Kidney (tissue), 14 donors: ENCODE results near the gene ANKDD1B. TPM values are rescaled to one million over a fixed set of nuclear protein-coding genes. Genes with fewer than 3 reads are reported as not detected.
A peak's percentile ranks its signal among the peaks of the same experiment; 100 is the strongest.

Experiments
- DNase-seq, 5 donors: peaks; one replicate each; pipeline ENCODE4 v3.0.0-alpha.2; 2013 to 2020
- FAIRE-seq: peaks from 2 replicates; lab custom pipeline; 2012; peaks lifted over from hg19 to GRCh38; lab: Jason Lieb, UNC
- H3K27ac ChIP-seq, 2 donors: one replicate each; pipeline ENCODE4 v1.7.0; 2013; ENCODE audit warnings: low read depth in 2 of 2, low read length in 2 of 2, inconsistent platforms in 1 of 2
- H3K27me3 ChIP-seq: one replicate; pipeline ENCODE4 v1.7.1; 2013; ENCODE audit warnings: low read length, inconsistent platforms; ENCODE audit not compliant: control insufficient read depth, insufficient read depth
- H3K36me3 ChIP-seq, 3 donors: one replicate each; pipeline versions ENCODE4 v1.7.0 to v1.7.1; 2013; ENCODE audit warnings: low read length in 3 of 3, control low read depth in 1 of 3, inconsistent platforms in 1 of 3; ENCODE audit not compliant: insufficient read depth in 3 of 3, control insufficient read depth in 2 of 3
- H3K4me1 ChIP-seq, 3 donors: one replicate each; pipeline versions ENCODE4 v1.7.0 to v1.7.1; 2013; ENCODE audit warnings: low read length in 3 of 3, inconsistent platforms in 1 of 3, low read depth in 1 of 3; ENCODE audit not compliant: control insufficient read depth in 2 of 3, insufficient read depth in 2 of 3
- H3K4me3 ChIP-seq, 3 donors: one replicate each; pipeline versions ENCODE4 v1.7.0 to v1.8.1; 2013; ENCODE audit warnings: low read length in 3 of 3, control low read depth in 1 of 3, inconsistent platforms in 1 of 3
- H3K9ac ChIP-seq, 3 donors: one replicate each; pipeline versions ENCODE4 v1.7.0 to v1.7.1; 2013; ENCODE audit warnings: low read length in 3 of 3, control low read depth in 1 of 3, inconsistent platforms in 1 of 3
- H3K9me3 ChIP-seq, 3 donors: one replicate each; pipeline versions ENCODE4 v1.7.0 to v1.7.1; 2013; ENCODE audit warnings: low read length in 3 of 3, control low read depth in 1 of 3, inconsistent platforms in 1 of 3; ENCODE audit not compliant: control insufficient read depth in 2 of 3, insufficient read depth in 1 of 3
- intact Hi-C: fragments of 100-400 bp; cut with DNase I; formaldehyde crosslinking; loops from one replicate; pipeline ENCODE4 v1.11.1; 2022
- polyA plus RNA-seq: library from polyadenylated mRNA; stranded (reverse); fragments of 350-450 nt; fragmentation: Illumina TruSeq; extraction: RNeasy Lipid Tissue Mini Kit (QIAGEN cat#74804); gene quantifications from one replicate; pipeline ENCODE4 v1.2.3, GENCODE V29; 2014; ENCODE audit warnings: low read depth, low replicate concordance; ENCODE audit not compliant: insufficient read depth
- total RNA-seq: library from RNA; stranded (reverse); fragmentation: NEBNext Ultra II Directional; extraction: Animal tissue kit (Norgen Biotek cat#: 25700); gene quantifications from one replicate; pipeline ENCODE4 v1.2.1, GENCODE V29; 2021
- TF ChIP-seq, protein P1 (sequence below): IDR thresholded peaks from 3 replicates; pipeline ENCODE4 v1.5.1; 2012; ENCODE audit warnings: mild to moderate bottlenecking, moderate library complexity, borderline replicate concordance; ENCODE audit not compliant: insufficient read depth; ENCODE audit errors: extremely low read depth
- donor health status: control.
- donor health status: control.
- donor health status: control.
- donor health status: control.
- donor health status: control.
- donor health status: DM: yes; HTN: yes; CAD: no.
- donor health status: Normal renal cell carcinoma (clear cell type).

ANKDD1B gene
- total and polyA plus RNA-seq, 2 donors from 2014 or later: 2.3 to 3.1 TPM

DNA sequence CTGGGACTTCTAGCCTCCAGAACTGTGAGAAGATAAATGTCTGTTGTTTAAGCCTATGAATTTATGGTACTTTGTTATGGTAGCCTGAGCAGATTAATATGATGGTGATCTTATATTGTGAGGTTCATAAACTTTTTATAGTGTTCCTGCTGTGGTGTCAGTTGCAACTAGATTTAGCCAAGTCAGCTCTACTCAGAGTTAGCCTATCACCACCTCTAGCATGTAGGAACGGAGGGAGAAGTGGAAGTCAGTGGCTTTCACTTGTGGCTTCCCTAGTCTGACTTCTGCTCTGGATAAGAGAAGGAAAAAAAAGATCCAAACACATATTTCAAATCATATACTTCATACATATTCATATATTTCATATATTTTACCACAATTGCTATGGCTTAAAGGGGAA, 99.4 kb downstream of the ANKDD1B start:
- Histone ChIP-seq H3K27ac (no peak overlapping the region), H3K4me1 (no peaks in the 10 kb centered on the region), H3K4me3 (no peak overlapping the region), H3K9me3 (no peaks in the 10 kb centered on the region), H3K27me3 (no peaks in the 10 kb centered on the region), H3K36me3 (no peaks in the 10 kb centered on the region), H3K9ac (no peak overlapping the region)
- TF ChIP-seq, protein P1, sequence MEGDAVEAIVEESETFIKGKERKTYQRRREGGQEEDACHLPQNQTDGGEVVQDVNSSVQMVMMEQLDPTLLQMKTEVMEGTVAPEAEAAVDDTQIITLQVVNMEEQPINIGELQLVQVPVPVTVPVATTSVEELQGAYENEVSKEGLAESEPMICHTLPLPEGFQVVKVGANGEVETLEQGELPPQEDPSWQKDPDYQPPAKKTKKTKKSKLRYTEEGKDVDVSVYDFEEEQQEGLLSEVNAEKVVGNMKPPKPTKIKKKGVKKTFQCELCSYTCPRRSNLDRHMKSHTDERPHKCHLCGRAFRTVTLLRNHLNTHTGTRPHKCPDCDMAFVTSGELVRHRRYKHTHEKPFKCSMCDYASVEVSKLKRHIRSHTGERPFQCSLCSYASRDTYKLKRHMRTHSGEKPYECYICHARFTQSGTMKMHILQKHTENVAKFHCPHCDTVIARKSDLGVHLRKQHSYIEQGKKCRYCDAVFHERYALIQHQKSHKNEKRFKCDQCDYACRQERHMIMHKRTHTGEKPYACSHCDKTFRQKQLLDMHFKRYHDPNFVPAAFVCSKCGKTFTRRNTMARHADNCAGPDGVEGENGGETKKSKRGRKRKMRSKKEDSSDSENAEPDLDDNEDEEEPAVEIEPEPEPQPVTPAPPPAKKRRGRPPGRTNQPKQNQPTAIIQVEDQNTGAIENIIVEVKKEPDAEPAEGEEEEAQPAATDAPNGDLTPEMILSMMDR: no peak
- FAIRE-seq: no peak
- no peak for DNase-seq
- intact Hi-C loops: no loop called here

- Histone ChIP-seq H3K4me1 (no peaks in the 10 kb centered on the region), H3K9me3 (no peaks in the 10 kb centered on the region), H3K27me3 (no peaks in the 10 kb centered on the region), H3K27ac (no peak overlapping the region), H3K9ac (no peak overlapping the region), H3K36me3 (no peaks in the 10 kb centered on the region), H3K4me3 (no peak overlapping the region)
- TF ChIP-seq, protein P1: no peak
- FAIRE-seq: no peak
- no peak for DNase-seq
- intact Hi-C loops: no loop called here
These were observed 99.9 kb downstream of the ANKDD1B start for GRCh38 chr5:75711151-75711550.

GRCh38 chr5:75712091-75712490, 100.8 kb downstream of the ANKDD1B start:
- TF ChIP-seq, protein P1: no peak
- intact Hi-C loops: no loop called here
- no peaks in the 10 kb centered on the region for H3K4me1 ChIP-seq

DNA sequence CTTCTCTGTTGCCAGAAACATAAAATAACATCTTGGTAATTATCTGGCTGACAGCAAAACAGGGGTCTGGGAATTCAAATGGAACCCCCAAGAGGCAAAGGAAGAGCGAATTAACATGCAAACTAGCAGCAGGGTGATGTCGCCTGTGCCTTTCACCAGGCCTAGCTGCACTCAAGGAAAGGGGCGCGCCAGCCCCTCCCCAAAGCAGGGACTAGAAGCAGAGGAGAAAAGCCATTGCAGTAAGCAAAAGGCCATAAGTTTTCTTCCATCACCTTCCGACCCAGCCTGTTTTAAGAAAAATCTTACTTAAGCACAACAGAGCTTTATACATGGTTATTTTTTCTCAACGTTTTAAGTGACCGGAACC, 105.4 kb downstream of the ANKDD1B start:
- peak in 1 of 5 donors; percentile 54 for DNase-seq
- H3K27ac ChIP-seq: peak overlapping the region in 1 of 2 donors; percentile 56
- no peaks in the 10 kb centered on the region for H3K4me1 ChIP-seq
- intact Hi-C loops: no loop called here
- peak overlapping the region; percentile 69 to 92 (median 78) for H3K9ac ChIP-seq
- H3K36me3 ChIP-seq: no peaks in the 10 kb centered on the region
- no peaks in the 10 kb centered on the region for H3K27me3 ChIP-seq
- TF ChIP-seq, protein P1: no peak
- H3K4me3 ChIP-seq: peak overlapping the region; percentile 88 to 96 (median 92)
- H3K9me3 ChIP-seq: no peaks in the 10 kb centered on the region
- FAIRE-seq: no peak

More at GRCh38 chr5:75712091-75712490, 100.8 kb downstream of the ANKDD1B start:
- no peak overlapping the region for H3K9ac ChIP-seq
- DNase-seq: no peak
- H3K4me3 ChIP-seq: no peak overlapping the region
- no peak overlapping the region for H3K27ac ChIP-seq
- H3K36me3 ChIP-seq: no peaks in the 10 kb centered on the region
- no peaks in the 10 kb centered on the region for H3K27me3 ChIP-seq
- FAIRE-seq: no peak
- no peaks in the 10 kb centered on the region for H3K9me3 ChIP-seq
